WERI-Rb-1 (cell line): Measurements from ENCODE around the gene TAS1R3.
"Not testable (repeated sequence)": the region's sequence is repeated elsewhere in the genome, so short reads cannot be mapped to it uniquely, and the experiment has no call there.

Experiments used
- DNase-seq: peaks from one replicate; pipeline ENCODE4 v3.0.0-alpha.2; 2020
- H3K27ac ChIP-seq: fragments of 250-450 bp; sonication (Bioruptor Pico); 2 replicates; pipeline ENCODE4 v1.5.1; 2020; ENCODE audit warnings: mild to moderate bottlenecking, moderate library complexity
- H3K27me3 ChIP-seq: fragments of 250-450 bp; sonication (Bioruptor Pico); 2 replicates; pipeline ENCODE4 v1.5.1; 2021; ENCODE audit warnings: mild to moderate bottlenecking, low read depth, moderate library complexity; ENCODE audit not compliant: insufficient read depth, severe bottlenecking
- H3K36me3 ChIP-seq: fragments of 250-450 bp; sonication (Bioruptor Pico); 2 replicates; pipeline ENCODE4 v1.5.1; 2020; ENCODE audit warnings: mild to moderate bottlenecking, moderate library complexity
- H3K4me3 ChIP-seq: 2 replicates; pipeline ENCODE4 v1.5.1; 2011; ENCODE audit warnings: low read depth, mild to moderate bottlenecking, control low read depth, low read length
- H3K9me3 ChIP-seq: fragments of 250-450 bp; sonication (Bioruptor Pico); 2 replicates; pipeline ENCODE4 v1.5.1; 2021; ENCODE audit warnings: mild to moderate bottlenecking, moderate library complexity; ENCODE audit not compliant: severe bottlenecking
- TF ChIP-seq, protein P1 (sequence below): IDR thresholded peaks from 2 replicates; pipeline ENCODE4 v1.5.1; 2011; ENCODE audit warnings: low read depth, mild to moderate bottlenecking, control low read depth, inconsistent platforms, low read length

The TAS1R3 gene

DNA sequence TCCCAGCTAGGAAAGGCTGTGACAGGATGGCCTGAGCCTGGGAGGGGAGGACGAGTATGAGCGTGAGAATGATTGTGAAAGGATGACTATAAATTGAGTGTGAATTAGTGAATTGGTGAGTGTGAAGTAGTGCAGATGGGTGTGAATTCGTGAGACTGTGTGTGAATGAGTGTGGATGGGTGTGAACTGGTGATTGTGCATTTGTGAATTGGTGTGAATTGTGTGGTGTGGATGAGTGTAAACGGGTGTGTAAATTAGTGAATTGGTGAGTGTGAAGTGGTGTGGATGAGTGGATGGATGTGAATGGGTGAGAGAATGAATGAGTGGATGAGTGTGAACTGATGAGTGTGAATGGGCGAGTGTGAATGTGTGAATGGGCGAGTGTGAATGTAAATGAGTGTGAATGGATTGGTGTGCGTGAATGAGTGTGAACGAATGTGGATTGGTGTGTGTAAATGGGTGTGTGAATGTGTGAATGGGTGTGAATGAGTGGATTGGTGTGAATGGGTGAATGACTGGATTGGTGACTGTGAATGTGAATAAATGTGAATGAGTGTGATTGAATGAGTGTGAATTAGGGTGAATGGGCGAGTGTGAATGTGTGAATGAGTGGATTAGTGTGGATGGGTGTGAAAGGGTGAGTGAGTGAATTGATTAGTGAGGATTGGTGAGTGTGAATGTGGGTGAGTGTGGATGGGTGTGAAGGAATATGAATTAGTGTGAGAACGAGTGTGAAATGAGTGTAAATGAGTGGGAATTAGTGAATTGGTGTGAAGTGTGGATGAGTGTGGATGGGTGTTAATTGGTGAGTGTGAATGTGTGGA, 35.0 kb downstream of the TAS1R3 start:
- Histone ChIP-seq H3K36me3 (no peaks in the 10 kb centered on the region; the same call in 1 of the 2 replicates), H3K27me3 (no peaks in the 10 kb centered on the region), H3K27ac (no peak overlapping the region), H3K4me3 (no peak overlapping the region), H3K9me3 (peaks cover 15% of the 10 kb centered on the region)
- DNase-seq = no peak
- TF ChIP-seq, protein P1, sequence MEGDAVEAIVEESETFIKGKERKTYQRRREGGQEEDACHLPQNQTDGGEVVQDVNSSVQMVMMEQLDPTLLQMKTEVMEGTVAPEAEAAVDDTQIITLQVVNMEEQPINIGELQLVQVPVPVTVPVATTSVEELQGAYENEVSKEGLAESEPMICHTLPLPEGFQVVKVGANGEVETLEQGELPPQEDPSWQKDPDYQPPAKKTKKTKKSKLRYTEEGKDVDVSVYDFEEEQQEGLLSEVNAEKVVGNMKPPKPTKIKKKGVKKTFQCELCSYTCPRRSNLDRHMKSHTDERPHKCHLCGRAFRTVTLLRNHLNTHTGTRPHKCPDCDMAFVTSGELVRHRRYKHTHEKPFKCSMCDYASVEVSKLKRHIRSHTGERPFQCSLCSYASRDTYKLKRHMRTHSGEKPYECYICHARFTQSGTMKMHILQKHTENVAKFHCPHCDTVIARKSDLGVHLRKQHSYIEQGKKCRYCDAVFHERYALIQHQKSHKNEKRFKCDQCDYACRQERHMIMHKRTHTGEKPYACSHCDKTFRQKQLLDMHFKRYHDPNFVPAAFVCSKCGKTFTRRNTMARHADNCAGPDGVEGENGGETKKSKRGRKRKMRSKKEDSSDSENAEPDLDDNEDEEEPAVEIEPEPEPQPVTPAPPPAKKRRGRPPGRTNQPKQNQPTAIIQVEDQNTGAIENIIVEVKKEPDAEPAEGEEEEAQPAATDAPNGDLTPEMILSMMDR = no peak

DNA sequence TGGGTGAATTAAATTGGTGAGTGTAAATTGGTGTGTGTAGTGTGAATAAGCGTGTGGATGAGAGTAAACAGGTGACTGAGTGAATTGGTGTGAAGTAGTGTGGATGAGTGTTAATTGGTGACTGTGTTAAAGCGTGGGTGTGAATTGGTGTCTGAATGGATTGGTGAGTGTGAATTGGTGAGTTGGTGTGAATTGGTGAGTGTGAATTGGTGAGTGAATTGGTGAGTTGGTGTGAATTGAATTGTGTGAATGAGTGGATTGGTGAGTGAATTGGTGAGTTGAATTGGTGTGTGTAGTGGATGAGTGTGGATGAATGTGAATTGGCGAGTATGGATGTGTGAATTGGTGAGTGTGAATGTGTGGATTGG, 35.6 kb downstream of the TAS1R3 start:
- Histone ChIP-seq H3K4me3 (no peak overlapping the region), H3K27me3 (no peaks in the 10 kb centered on the region), H3K36me3 (peaks cover 5% of the 10 kb centered on the region), H3K9me3 (peaks cover 15% of the 10 kb centered on the region), H3K27ac (no peak overlapping the region)
- TF ChIP-seq, protein P1 = no peak
- DNase-seq = no peak

DNA sequence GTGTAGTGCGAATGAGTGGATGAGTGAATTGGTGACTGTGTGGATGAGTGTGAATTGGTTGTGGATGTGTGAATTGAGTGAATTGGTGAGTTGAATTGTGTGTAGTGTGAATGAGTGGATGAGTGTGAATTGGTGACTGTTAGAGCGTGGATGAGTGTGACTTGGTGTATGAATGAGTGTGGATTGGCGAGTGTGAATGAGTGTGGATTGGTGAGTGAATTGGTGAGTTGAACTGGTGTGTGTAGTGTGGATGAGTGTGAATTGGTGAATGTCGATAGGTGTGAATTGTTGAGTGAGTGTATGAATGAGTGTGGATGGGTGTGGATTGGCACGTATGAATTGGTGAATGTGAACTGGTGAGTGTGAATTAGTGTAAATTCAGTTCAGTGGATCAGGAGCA, 36.2 kb downstream of the TAS1R3 start:
- Histone ChIP-seq H3K27me3 (no peaks in the 10 kb centered on the region), H3K9me3 (peaks cover 15% of the 10 kb centered on the region), H3K4me3 (no peak overlapping the region), H3K27ac (no peak overlapping the region), H3K36me3 (peaks cover 8% of the 10 kb centered on the region)
- DNase-seq = no peak
- TF ChIP-seq, protein P1 = no peak

DNA sequence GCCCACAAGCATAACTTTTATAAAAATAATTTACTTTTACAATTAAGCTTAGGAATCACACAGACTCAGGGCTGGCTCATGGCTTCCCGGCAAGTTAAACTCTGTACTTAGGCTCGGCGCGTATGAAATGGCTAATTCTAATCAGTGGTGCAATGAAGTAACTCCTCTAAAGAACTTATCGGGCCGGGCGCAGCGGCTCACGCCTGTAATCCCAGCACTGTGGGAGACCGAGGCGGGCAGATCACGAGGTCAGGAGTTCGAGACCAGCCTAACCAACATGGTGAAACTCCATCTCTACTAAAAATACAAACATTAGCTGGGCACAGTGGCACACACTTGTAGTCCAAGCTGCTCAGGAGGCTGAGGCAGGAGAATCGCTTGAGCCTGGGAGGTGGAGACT, 39.0 kb downstream of the TAS1R3 start:
- not testable (repeated sequence) for H3K27me3 ChIP-seq, H3K27ac ChIP-seq, H3K4me3 ChIP-seq, DNase-seq
- Histone ChIP-seq H3K36me3 (peaks cover 29% of the 10 kb centered on the region), H3K9me3 (peaks cover 15% of the 10 kb centered on the region)

DNA sequence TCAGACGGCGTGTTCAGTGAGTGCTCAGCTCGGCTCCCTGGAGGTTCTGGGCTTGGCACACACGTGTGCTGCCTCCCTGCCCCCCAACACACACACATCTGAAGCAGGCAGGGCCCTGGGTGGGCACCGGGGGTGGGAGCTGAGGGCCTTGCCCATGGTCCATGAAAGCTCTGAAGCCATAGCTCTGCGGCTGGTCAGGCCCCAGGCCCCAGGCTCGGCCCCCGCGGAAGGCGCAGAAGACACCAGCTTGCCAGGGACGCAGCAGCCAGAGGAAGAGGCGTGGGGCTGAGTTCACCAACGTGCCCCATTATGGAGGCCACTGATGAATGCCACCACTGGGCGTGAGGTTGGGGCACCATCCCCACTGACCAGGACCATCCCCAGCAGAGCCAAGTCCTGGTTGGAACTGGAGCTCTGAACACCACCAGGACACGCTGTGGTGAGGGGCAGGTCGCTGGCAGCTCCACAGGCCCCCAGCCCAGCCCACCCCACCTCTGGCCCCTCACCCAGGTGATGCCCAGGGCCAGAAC, 39.8 kb downstream of the TAS1R3 start:
- TF ChIP-seq, protein P1 = no peak
- Histone ChIP-seq H3K27ac (no peak overlapping the region), H3K9me3 (peaks cover 13% of the 10 kb centered on the region), H3K27me3 (no peaks in the 10 kb centered on the region), H3K4me3 (no peak overlapping the region), H3K36me3 (peaks cover 29% of the 10 kb centered on the region)
- DNase-seq = no peak

DNA sequence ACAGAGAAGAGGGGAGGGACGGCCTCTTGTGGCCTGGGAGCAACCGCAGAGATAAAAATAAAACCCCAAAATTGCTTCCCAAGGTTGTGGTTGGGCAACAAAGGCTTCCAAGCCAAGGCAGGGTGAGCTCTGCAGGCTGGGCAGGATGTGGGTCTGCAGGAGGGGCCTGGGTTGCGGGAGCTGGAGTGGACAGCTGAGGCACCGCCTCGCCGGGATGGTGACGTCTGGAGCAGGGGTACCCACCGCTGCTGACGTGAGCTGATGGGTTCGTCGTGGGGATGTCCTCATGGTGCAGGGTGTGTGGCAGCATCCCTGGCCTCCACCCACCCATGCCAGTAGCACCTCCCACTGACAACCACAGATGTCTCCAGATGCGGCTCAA, 40.3 kb downstream of the TAS1R3 start:
- H3K4me3 ChIP-seq = no peak overlapping the region
- TF ChIP-seq, protein P1 = no peak
- H3K27ac ChIP-seq = peak overlapping the region; percentile 48
- no peaks in the 10 kb centered on the region for H3K27me3 ChIP-seq
- peaks cover 8% of the 10 kb centered on the region for H3K9me3 ChIP-seq
- DNase-seq = no peak
- H3K36me3 ChIP-seq = peaks cover 34% of the 10 kb centered on the region
